Stimulated activated CD4-positive, alpha-beta T cell treated with anti-CD3 and anti-CD28 coated beads, Interleukin-12 subunit alpha, Interleukin-12 subunit beta, amount 100 ng/mL, for 4 hours (primary cell): ENCODE data around the gene PAPSS1.
"Not testable (repeated sequence)": the region's sequence is repeated elsewhere in the genome, so short reads cannot be mapped to it uniquely, and the experiment has no call there.

Experiments used
- DNase-seq: peaks from one replicate; pipeline ENCODE4 v3.0.0-alpha.2; 2020

Gene PAPSS1

GRCh38 chr4:107685740-107686139 is 34.3 kb downstream of the PAPSS1 start:
- no peak for DNase-seq

GRCh38 chr4:107683873-107684272 is 36.2 kb downstream of the PAPSS1 start:
- DNase-seq, result no peak

- no peak for DNase-seq
These were observed 37.7 kb downstream of the PAPSS1 start for GRCh38 chr4:107682306-107682705.

- DNase-seq, result no peak
These were observed 51.0 kb downstream of the PAPSS1 start for GRCh38 chr4:107669068-107669467.

- DNase-seq, result no peak
These were observed 53.9 kb downstream of the PAPSS1 start for GRCh38 chr4:107666134-107666533.

GRCh38 chr4:107665001-107665400 is 55.0 kb downstream of the PAPSS1 start:
- no peak for DNase-seq

GRCh38 chr4:107658400-107659336 is 61.4 kb downstream of the PAPSS1 start:
- no peak for DNase-seq

- DNase-seq, result no peak
These were observed 64.7 kb downstream of the PAPSS1 start for GRCh38 chr4:107655289-107655688.

- DNase-seq, result no peak
These were observed 65.3 kb downstream of the PAPSS1 start for GRCh38 chr4:107654694-107655093.

GRCh38 chr4:107651408-107651807 is 68.6 kb downstream of the PAPSS1 start:
- not testable (repeated sequence) for DNase-seq

GRCh38 chr4:107650251-107650650 is 69.8 kb downstream of the PAPSS1 start:
- no peak for DNase-seq

- DNase-seq, result no peak
These were observed 71.6 kb downstream of the PAPSS1 start for GRCh38 chr4:107648178-107648991.

- no peak for DNase-seq
These were observed 72.4 kb downstream of the PAPSS1 start for GRCh38 chr4:107647591-107647990.

- no peak for DNase-seq
These were observed 74.4 kb downstream of the PAPSS1 start for GRCh38 chr4:107645604-107646003.

GRCh38 chr4:107643021-107643420 is 77.0 kb downstream of the PAPSS1 start:
- no peak for DNase-seq

GRCh38 chr4:107640878-107641277 is 79.2 kb downstream of the PAPSS1 start:
- no peak for DNase-seq

GRCh38 chr4:107640197-107640596 is 79.8 kb downstream of the PAPSS1 start:
- DNase-seq, result no peak

GRCh38 chr4:107635735-107636134 is 84.3 kb downstream of the PAPSS1 start:
- no peak for DNase-seq

- no peak for DNase-seq
These were observed 88.5 kb downstream of the PAPSS1 start for GRCh38 chr4:107631560-107631959.

- no peak for DNase-seq
These were observed 89.8 kb downstream of the PAPSS1 start for GRCh38 chr4:107630185-107630705.

- no peak for DNase-seq
These were observed 90.7 kb downstream of the PAPSS1 start for GRCh38 chr4:107629318-107629717.

GRCh38 chr4:107625391-107625902 is 94.6 kb downstream of the PAPSS1 start:
- no peak for DNase-seq

- DNase-seq, result no peak
These were observed 96.0 kb downstream of the PAPSS1 start for GRCh38 chr4:107624024-107624423.
